ENCODE data around the gene VPS33A.
"Not testable (repeated sequence)": the region's sequence is repeated elsewhere in the genome, so short reads cannot be mapped to it uniquely, and the experiment has no call there.

VPS33A gene

GRCh38 chr12:122203301-122204166, 62.8 kb downstream of the VPS33A start, which contains the start of gene B3GNT4:
TSS of gene B3GNT4 (plus strand) at chr12:122203709. CDS start at chr12:122204619, 910 bp downstream.
- DNase-seq = peak; percentile 87

GRCh38 chr12:122202811-122203210, 63.5 kb downstream of the VPS33A start:
- not testable (repeated sequence) for DNase-seq

- no peak for DNase-seq
These were observed 64.3 kb downstream of the VPS33A start for GRCh38 chr12:122202017-122202416.

DNA sequence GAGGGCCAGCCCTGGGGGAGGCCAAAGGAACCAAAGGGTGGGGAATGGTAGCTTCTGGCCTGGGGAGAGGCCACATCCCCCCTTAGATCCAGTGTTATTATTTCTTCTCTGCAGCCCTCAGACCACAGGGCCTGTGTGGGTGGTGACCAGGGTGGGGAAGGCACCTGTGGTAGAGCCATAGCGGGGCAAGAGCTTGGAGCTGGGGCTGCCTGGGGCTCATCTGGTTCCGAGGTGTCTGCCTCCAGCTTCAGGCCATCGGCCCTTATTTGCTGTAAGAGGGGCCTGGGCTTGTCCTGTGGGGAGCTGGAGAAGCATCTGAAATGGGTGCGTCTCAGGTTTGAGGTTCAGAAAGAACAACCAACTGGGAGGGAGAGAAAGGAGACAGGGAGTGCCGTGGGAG, 64.9 kb downstream of the VPS33A start:
- DNase-seq = no peak

DNA sequence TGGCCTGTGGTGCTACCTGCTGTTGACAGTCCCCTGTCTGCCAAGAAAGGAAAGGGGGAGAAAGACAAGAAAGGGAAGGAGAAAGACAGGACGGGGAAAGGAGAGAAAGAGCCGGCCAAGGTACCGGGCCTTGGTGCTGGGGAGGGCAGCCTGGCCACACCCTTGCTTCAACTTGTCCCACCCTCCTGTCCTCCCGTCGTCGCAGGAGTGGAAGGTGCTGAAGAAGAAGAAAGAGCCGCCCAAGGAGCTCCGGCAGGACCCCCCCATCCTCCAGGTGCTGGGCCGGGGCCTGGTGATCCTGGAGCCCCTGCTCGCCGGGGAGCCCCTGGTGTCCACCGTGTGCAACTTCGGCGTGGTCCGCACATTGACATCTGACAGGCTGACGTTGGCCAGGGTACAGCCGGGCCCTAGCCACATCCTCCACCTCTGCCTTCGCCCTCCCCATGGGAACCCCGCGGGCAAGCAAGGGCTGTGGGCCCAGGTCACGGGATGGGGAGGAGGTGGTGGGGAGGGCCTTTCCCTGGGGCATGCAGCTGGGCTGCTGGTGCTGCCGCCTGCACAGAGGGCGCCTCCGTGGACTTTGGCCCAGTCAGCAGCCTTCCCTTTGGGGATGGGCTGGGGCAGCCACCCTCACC, 65.6 kb downstream of the VPS33A start:
- DNase-seq = no peak

- no peak for DNase-seq
These were observed 66.6 kb downstream of the VPS33A start for GRCh38 chr12:122199484-122200355.

- no peak for DNase-seq
These were observed 68.7 kb downstream of the VPS33A start for GRCh38 chr12:122197612-122197966.

DNA sequence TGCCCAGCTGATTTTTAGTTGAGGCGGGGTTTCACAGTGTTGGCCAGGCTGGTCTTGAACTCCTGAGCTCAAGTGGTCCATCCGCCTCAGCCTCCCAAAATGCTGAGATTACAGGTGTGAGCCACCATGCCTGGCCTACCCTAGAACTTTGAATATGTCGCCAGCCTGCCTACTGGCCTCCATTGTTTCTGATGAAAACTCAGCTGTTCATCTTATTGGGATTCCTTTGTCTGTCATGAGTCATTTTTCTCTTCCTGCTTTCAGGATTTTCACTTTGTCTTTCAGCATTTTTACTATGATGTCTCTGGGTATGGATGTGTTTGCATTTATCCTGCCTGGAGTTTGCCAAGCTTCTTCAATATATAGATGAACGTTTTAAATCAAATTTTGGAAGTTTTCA, 70.9 kb downstream of the VPS33A start:
- DNase-seq = no peak

- no peak for DNase-seq
These were observed 71.5 kb downstream of the VPS33A start for GRCh38 chr12:122194804-122195203.

DNA sequence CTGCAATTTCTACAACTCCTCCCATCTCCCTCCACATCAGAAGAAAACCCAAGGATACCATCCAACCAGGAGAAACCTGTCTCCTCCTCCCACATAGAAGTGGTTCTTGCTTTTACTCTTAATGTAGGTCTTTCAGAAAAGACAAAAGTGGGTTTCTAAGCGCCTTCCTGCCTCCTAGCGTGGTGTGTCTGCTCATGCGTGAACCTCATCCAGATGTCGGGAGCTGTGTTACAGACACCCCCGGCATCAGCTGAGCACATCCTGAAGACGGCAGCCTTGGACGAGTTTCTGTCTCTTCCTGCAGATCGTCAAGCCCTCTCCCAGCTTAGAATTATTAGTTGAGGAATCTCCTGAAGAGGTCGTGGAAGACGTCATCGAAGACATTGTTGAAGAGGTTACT, 73.9 kb downstream of the VPS33A start:
- DNase-seq = no peak

- DNase-seq = peak; percentile 63
These were observed 75.2 kb downstream of the VPS33A start for GRCh38 chr12:122190842-122191668.

- DNase-seq = no peak
These were observed 76.4 kb downstream of the VPS33A start for GRCh38 chr12:122189626-122190475.

GRCh38 chr12:122187466-122187865, 78.8 kb downstream of the VPS33A start:
- DNase-seq = no peak

GRCh38 chr12:122185494-122186082, 80.7 kb downstream of the VPS33A start:
- no peak for DNase-seq

- no peak for DNase-seq
These were observed 81.2 kb downstream of the VPS33A start for GRCh38 chr12:122185079-122185478.

DNA sequence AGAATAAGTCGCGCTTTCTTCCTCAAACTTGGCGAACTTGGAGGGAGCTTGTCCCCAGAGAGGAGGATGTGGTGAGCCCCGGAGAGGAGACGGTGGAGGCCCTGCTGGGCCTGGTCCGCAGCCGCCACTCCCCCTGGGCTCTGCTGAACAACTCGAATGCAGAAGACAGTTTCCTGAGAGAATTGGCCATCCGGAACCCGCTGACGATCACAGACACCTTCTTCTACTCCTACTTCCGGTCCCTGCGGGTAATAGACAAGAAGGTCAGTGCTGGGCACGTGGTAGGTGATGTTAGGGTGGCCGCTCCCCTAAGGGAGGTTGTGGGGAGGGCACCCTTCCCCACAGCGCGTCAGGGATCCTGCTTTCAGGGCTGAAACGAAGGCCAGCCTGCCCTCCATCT, 81.8 kb downstream of the VPS33A start:
- no peak for DNase-seq

- no peak for DNase-seq
These were observed 82.7 kb downstream of the VPS33A start for GRCh38 chr12:122183588-122183940.

DNA sequence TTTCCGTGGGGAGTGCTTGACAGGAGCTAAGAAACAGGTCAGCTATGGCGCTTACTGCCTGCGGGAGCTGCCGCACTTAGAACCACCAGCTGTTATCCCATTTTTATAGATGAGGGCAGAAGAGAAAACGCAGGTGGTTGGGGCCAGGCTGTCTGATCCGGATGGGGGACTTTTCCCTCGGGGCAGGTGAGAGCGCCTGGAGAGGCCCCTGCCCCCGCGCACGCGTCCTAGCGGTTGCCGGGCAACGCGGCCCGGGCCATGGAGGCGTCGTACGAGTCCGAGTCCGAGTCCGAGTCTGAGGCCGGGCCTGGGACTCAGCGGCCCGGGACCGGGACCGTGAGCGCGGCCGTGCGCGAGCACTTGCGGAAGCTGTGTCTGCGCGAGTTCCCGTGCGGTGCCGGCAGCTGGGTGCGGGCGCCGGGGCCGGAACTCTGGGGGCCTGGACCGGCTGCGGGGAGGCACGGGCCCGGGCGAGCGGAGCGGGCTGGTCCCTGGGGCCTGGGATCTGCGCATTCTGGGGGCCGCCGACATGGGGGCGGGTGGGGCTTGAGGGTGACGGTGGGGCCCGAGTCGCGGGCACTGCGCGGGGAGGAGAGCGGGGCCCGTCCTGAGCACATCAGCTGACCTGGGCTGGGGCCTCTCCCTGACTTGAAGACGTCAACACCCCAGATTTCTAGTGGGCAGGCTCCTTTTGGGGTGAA, 83.3 kb downstream of the VPS33A start, which contains the start of gene LRRC43:
Gene LRRC43, plus strand, starts transcription at position 237 of the 701 bp plus-strand sequence. Its CDS starts 22 bp downstream, at position 259.
- DNase-seq = peak; percentile 88

Measured in NCI-H146 (cell line).